H1 (cell line): ENCODE data around the gene BIK. TPM values are rescaled to one million over a fixed set of nuclear protein-coding genes. Genes with fewer than 3 reads are reported as not detected.

Source experiments
- CTCF ChIA-PET: fragments of 300-600 bp; sonication (Branson Sonifier 250); formaldehyde crosslinking; loops from one replicate; lab custom pipeline; 2021; ENCODE audit not compliant: partially characterized antibody; lab: Charles Lee
- POLR2A ChIA-PET: fragments of 300-600 bp; sonication (Branson Sonifier 250); formaldehyde crosslinking; loops from one replicate; lab custom pipeline; 2021; ENCODE audit warnings: inconsistent platforms; ENCODE audit not compliant: partially characterized antibody; lab: Charles Lee
- DNase-seq, 2 experiments: peaks; one replicate each; pipeline versions ENCODE4 v3.0.0 to v3.0.0-alpha.2; 2010 to 2022; ENCODE audit warnings: low spot score in 2 of 2, low read depth in 1 of 2, mixed read lengths in 1 of 2
- FAIRE-seq: peaks from 2 replicates; lab custom pipeline; 2011; peaks lifted over from hg19 to GRCh38; lab: Jason Lieb, UNC
- H2AFZ ChIP-seq: 2 replicates; pipeline ENCODE4 v1.8.1; 2012; ENCODE audit warnings: low read length, inconsistent platforms
- H2AK5ac ChIP-seq: 2 replicates; pipeline ENCODE4 v1.6.1; 2013; ENCODE audit warnings: low read depth, low read length
- H2BK120ac ChIP-seq: replicated peaks from 2 replicates; pipeline ENCODE3; 2013; ENCODE audit warnings: low read depth, low read length, inconsistent platforms
- H2BK12ac ChIP-seq: 2 replicates; pipeline ENCODE4 v1.6.1; 2013; ENCODE audit warnings: low read depth, low read length
- H2BK15ac ChIP-seq: 2 replicates; pipeline ENCODE4 v1.6.1; 2013; ENCODE audit warnings: low read length
- H2BK20ac ChIP-seq: 2 replicates; pipeline ENCODE4 v1.6.1; 2013; ENCODE audit warnings: low read length
- H2BK5ac ChIP-seq: 2 replicates; pipeline ENCODE4 v1.6.1; 2013; ENCODE audit warnings: low read depth, low read length
- H3K14ac ChIP-seq: 2 replicates; pipeline ENCODE4 v1.6.1; 2013; ENCODE audit warnings: inconsistent platforms; ENCODE audit not compliant: insufficient read length
- H3K18ac ChIP-seq: 2 replicates; pipeline ENCODE4 v1.6.1; 2013; ENCODE audit warnings: low read length; ENCODE audit errors: extremely low read depth
- H3K23ac ChIP-seq: 2 replicates; pipeline ENCODE4 v1.6.1; 2013; ENCODE audit warnings: inconsistent platforms; ENCODE audit not compliant: insufficient read length
- H3K23me2 ChIP-seq: 2 replicates; pipeline ENCODE4 v1.6.1; 2013; ENCODE audit warnings: low read depth, low read length
- H3K27ac ChIP-seq: 2 replicates; pipeline ENCODE4 v1.6.1; 2011; ENCODE audit warnings: low read depth, low read length, inconsistent platforms
- H3K27me3 ChIP-seq, 4 experiments: replicated peaks in 1 of 4; 1 replicate in 1 of 4; 2 replicates in 3 of 4; pipeline versions ENCODE4 v1.6.1 to v1.8.1; 2011 to 2013; ENCODE audit warnings: low read length in 3 of 4, mild to moderate bottlenecking in 3 of 4, inconsistent platforms in 2 of 4, mixed read lengths in 2 of 4, moderate library complexity in 1 of 4; ENCODE audit not compliant: control insufficient read depth in 3 of 4, insufficient read depth in 3 of 4; ENCODE audit errors: extremely low read depth in 1 of 4
- H3K36me3 ChIP-seq, 4 experiments: 2 replicates each; pipeline versions ENCODE4 v1.6.1 to v1.8.1; 2011 to 2013; ENCODE audit warnings: mild to moderate bottlenecking in 4 of 4, low read length in 3 of 4, moderate library complexity in 2 of 4, control low read depth in 1 of 4, inconsistent platforms in 1 of 4; ENCODE audit not compliant: insufficient read depth in 4 of 4, control insufficient read depth in 2 of 4
- H3K4ac ChIP-seq: replicated peaks from 2 replicates; pipeline ENCODE3; 2013; ENCODE audit warnings: low read length, low read depth, mixed read lengths, inconsistent platforms; ENCODE audit not compliant: insufficient read length
- H3K4me1 ChIP-seq, 4 experiments: replicated peaks in 1 of 4; 1 replicate in 1 of 4; 2 replicates in 3 of 4; pipeline versions ENCODE4 v1.6.1 to v1.8.1; 2011 to 2013; ENCODE audit warnings: low read length in 3 of 4, inconsistent platforms in 2 of 4, mixed read lengths in 1 of 4; ENCODE audit not compliant: insufficient read depth in 4 of 4, control insufficient read depth in 3 of 4
- H3K4me2 ChIP-seq, 2 experiments: 2 replicates each; pipeline versions ENCODE4 v1.6.1 to v1.8.1; 2011 to 2013; ENCODE audit warnings: low read depth in 2 of 2, low read length in 2 of 2, control low read depth in 1 of 2, inconsistent platforms in 1 of 2, mild to moderate bottlenecking in 1 of 2; ENCODE audit not compliant: insufficient read depth in 1 of 2
- H3K4me3 ChIP-seq, 4 experiments: fragments of 200-600, 300-600 bp in 1 of 4; sonication (generic), shearing (Covaris generic), sonication (Bioruptor Twin) in 1 of 4; 2 replicates each; pipeline versions ENCODE4 v1.5.1 to v1.8.1; 2011 to 2016; ENCODE audit warnings: low read length in 4 of 4, low read depth in 3 of 4, control low read depth in 2 of 4, inconsistent platforms in 2 of 4, mild to moderate bottlenecking in 2 of 4, mixed read lengths in 1 of 4, moderate library complexity in 1 of 4; ENCODE audit not compliant: insufficient read depth in 2 of 4; ENCODE audit errors: extremely low read depth in 1 of 4
- H3K56ac ChIP-seq: replicated peaks from 2 replicates; pipeline ENCODE3; 2013; ENCODE audit warnings: low read depth, mild to moderate bottlenecking, mixed read lengths, low read length, inconsistent platforms; ENCODE audit not compliant: insufficient read length
- H3K79me1 ChIP-seq: 2 replicates; pipeline ENCODE4 v1.6.1; 2013; ENCODE audit warnings: low read depth, low read length, control low read depth
- H3K79me2 ChIP-seq, 2 experiments: 2 replicates each; pipeline versions ENCODE4 v1.6.1 to v1.8.1; 2012 to 2013; ENCODE audit warnings: low read length in 2 of 2, mild to moderate bottlenecking in 2 of 2, inconsistent platforms in 1 of 2; ENCODE audit not compliant: insufficient read depth in 2 of 2, control insufficient read depth in 1 of 2
- H3K9ac ChIP-seq, 4 experiments: replicated peaks in 1 of 4; 1 replicate in 1 of 4; 2 replicates in 3 of 4; pipeline versions ENCODE4 v1.6.1 to v1.8.1; 2011 to 2013; ENCODE audit warnings: low read depth in 3 of 4, low read length in 3 of 4, control low read depth in 2 of 4, mild to moderate bottlenecking in 2 of 4, moderate library complexity in 2 of 4, inconsistent platforms in 1 of 4; ENCODE audit errors: extremely low read depth in 1 of 4
- H3K9me3 ChIP-seq, 2 experiments: 2 replicates each; pipeline versions ENCODE4 v1.6.1 to v1.8.1; 2012 to 2013; ENCODE audit warnings: mild to moderate bottlenecking in 2 of 2, moderate library complexity in 2 of 2, control low read depth in 1 of 2, inconsistent platforms in 1 of 2, low read depth in 1 of 2, low read length in 1 of 2, mixed read lengths in 1 of 2; ENCODE audit not compliant: insufficient read depth in 2 of 2
- H4K20me1 ChIP-seq, 2 experiments: replicated peaks in 1 of 2; 2 replicates each; pipeline versions ENCODE3 to v1.8.1; 2011 to 2013; ENCODE audit warnings: inconsistent platforms in 2 of 2, low read length in 2 of 2, mild to moderate bottlenecking in 1 of 2; ENCODE audit not compliant: insufficient read depth in 2 of 2, control insufficient read depth in 1 of 2
- H4K5ac ChIP-seq: 2 replicates; pipeline ENCODE4 v1.6.1; 2013; ENCODE audit warnings: low read length, low read depth, mixed read lengths, inconsistent platforms; ENCODE audit not compliant: insufficient read length
- H4K8ac ChIP-seq: 2 replicates; pipeline ENCODE4 v1.8.0; 2013; ENCODE audit warnings: mild to moderate bottlenecking, moderate library complexity, low read length, inconsistent platforms; ENCODE audit not compliant: insufficient read depth; ENCODE audit errors: extremely low read depth
- H4K91ac ChIP-seq: replicated peaks from 2 replicates; pipeline ENCODE3; 2013; ENCODE audit warnings: low read length, mixed read lengths, inconsistent platforms; ENCODE audit not compliant: insufficient read length
- ASH2L ChIP-seq: fragments of 200-600, 300-600 bp; sonication (generic); IDR thresholded peaks from one replicate; pipeline ENCODE4 v1.7.1; 2017; ENCODE audit warnings: low read length
- ATF2 ChIP-seq: IDR thresholded peaks from 2 replicates; pipeline ENCODE4 v1.6.1; 2012; ENCODE audit warnings: low read length, inconsistent platforms
- CTBP2 ChIP-seq: IDR thresholded peaks from 2 replicates; pipeline ENCODE4 v1.7.0; 2011; ENCODE audit warnings: borderline replicate concordance, mild to moderate bottlenecking, moderate library complexity, mixed read lengths, low read length; ENCODE audit not compliant: insufficient read depth, insufficient read length
- EGR1 ChIP-seq: IDR thresholded peaks from 2 replicates; pipeline ENCODE4 v1.6.1; 2011; ENCODE audit warnings: low read depth, low read length, borderline replicate concordance
- KDM5A ChIP-seq: fragments of 200-600 bp; IDR thresholded peaks from 2 replicates; pipeline ENCODE4 v1.7.1; 2012; ENCODE audit warnings: mild to moderate bottlenecking, low read length, inconsistent platforms, mixed read lengths
- NANOG ChIP-seq: IDR thresholded peaks from 2 replicates; pipeline ENCODE4 v1.6.1; 2011; ENCODE audit warnings: low read length, low read depth, mild to moderate bottlenecking, inconsistent platforms; ENCODE audit not compliant: insufficient read depth, poor library complexity, severe bottlenecking
- NRF1 ChIP-seq: IDR thresholded peaks from 2 replicates; pipeline ENCODE4 v1.6.1; 2011; ENCODE audit warnings: mild to moderate bottlenecking, low read depth, low read length, improper control_type of control experiment
- POLR2A ChIP-seq, 2 experiments: IDR thresholded peaks; 1 replicate in 1 of 2; 2 replicates in 1 of 2; pipeline ENCODE4 v1.6.1; 2011; ENCODE audit warnings: low read depth in 2 of 2, low read length in 2 of 2, mild to moderate bottlenecking in 2 of 2; ENCODE audit errors: control extremely low read depth in 1 of 2
- WGBS, 2 experiments: shearing (Covaris generic) in 1 of 2; methylation state at CpG; one replicate each; pipeline versions ENCODE4 v1.1.6 to v1.1.7; 2013 to 2015; ENCODE audit warnings: low lambda C conversion rate in 2 of 2, mixed read lengths in 2 of 2, inconsistent platforms in 1 of 2, low coverage in 1 of 2, missing lambda C conversion rate in 1 of 2; ENCODE audit not compliant: insufficient replicate concordance in 2 of 2, insufficient coverage in 1 of 2, insufficient read length in 1 of 2; ENCODE audit errors: extremely low coverage in 1 of 2, missing lambda C conversion rate in 1 of 2; 5-methylcytosine and 5-hydroxymethylcytosine counted together
- polyA plus RNA-seq, 7 experiments: library from polyadenylated mRNA; depleted of rRNA in 3 of 7; stranded (reverse) in 5 of 7; unstranded in 2 of 7; fragments of >200 nt in 5 of 7; fragments of 200-250 nt in 2 of 7; gene quantifications; 1 replicate in 5 of 7; 2 replicates in 1 of 7; 4 replicates in 1 of 7; pipeline versions ENCODE4 v1.2.1 to v1.2.3, GENCODE V29; 2011 to 2013; ENCODE audit warnings: missing spikeins in 2 of 7, mixed read lengths in 2 of 7
- total RNA-seq: library from RNA; stranded (reverse); fragmentation: NEBNext Ultra II Directional; extraction: Animal tissue kit (Norgen Biotek cat#: 25700); gene quantifications from 2 replicates; pipeline ENCODE4 v1.2.1, GENCODE V29; 2021

BIK gene
- total and polyA plus RNA-seq, 2 of the 8 experiments (the other 6 are each of a cell fraction or from before 2014, with no cell fraction given): 3.3 to 5.5 TPM

GRCh38 chr22:43078522-43078921 is 32.0 kb upstream of the BIK start:
- H2AK5ac ChIP-seq: no peak overlapping the region
- no peak for TF ChIP-seq POLR2A (IDR thresholded peaks at IDR 0.05; ENCODE audit: control extremely low read depth in 1 of 2, low read depth in 2 of 2, low read length in 2 of 2)
- no peak for TF ChIP-seq ATF2
- TF ChIP-seq CTBP2: no peak
- no peak for TF ChIP-seq EGR1
- TF ChIP-seq KDM5A: no peak
- TF ChIP-seq NRF1: no peak
- no peak for TF ChIP-seq ASH2L
- TF ChIP-seq NANOG: no peak
- CTCF ChIA-PET: interaction anchor here (0.6 to 1.7 kb wide), 6 partner anchors 10 to 73 kb away, joined by 3 to 6 read pairs (median 4); no protein-coding TSS in a partner anchor

More at GRCh38 chr22:43078522-43078921, 32.0 kb upstream of the BIK start:
- no peak for FAIRE-seq
- no peak overlapping the region for H2AFZ ChIP-seq
- H3K79me1 ChIP-seq: no peaks in the 10 kb centered on the region
- no peak overlapping the region for H2BK12ac ChIP-seq
- H3K14ac ChIP-seq: no peak overlapping the region
- no peak overlapping the region for H3K9ac ChIP-seq
- no peak overlapping the region for H3K56ac ChIP-seq
- no peaks in the 10 kb centered on the region for H3K79me2 ChIP-seq
- H3K18ac ChIP-seq: no peak overlapping the region
- DNase-seq: no peak
- H2BK120ac ChIP-seq: no peak overlapping the region
- no peaks in the 10 kb centered on the region for H4K20me1 ChIP-seq
- H3K4me1 ChIP-seq: no peaks in the 10 kb centered on the region
- H3K4ac ChIP-seq: no peak overlapping the region
- no peak overlapping the region for H2BK20ac ChIP-seq
- no peaks in the 10 kb centered on the region for H3K9me3 ChIP-seq
- no peak overlapping the region for H4K91ac ChIP-seq
- no peaks in the 10 kb centered on the region for H3K36me3 ChIP-seq
- H3K23me2 ChIP-seq: no peaks in the 10 kb centered on the region
- no peak overlapping the region for H3K27ac ChIP-seq
- H3K4me2 ChIP-seq: no peak overlapping the region
- WGBS, 2 experiments: 77% methylated on average over 7 of the region's 12 CpGs; no CpG with 5 or more reads in 1 of the 2 experiments
- H2BK5ac ChIP-seq: no peak overlapping the region
- H4K5ac ChIP-seq: no peak overlapping the region
- POLR2A ChIA-PET: interaction anchor here (1.2 kb wide), 1 partner anchor 9 kb away, joined by 3 read pairs; no protein-coding TSS in a partner anchor
- H4K8ac ChIP-seq: no peak overlapping the region
- no peak overlapping the region for H2BK15ac ChIP-seq
- no peaks in the 10 kb centered on the region for H3K27me3 ChIP-seq
- no peak overlapping the region for H3K23ac ChIP-seq
- no peak overlapping the region for H3K4me3 ChIP-seq
